HepG2 (cell line): ENCODE data around the gene GTF2A2. TPM values are rescaled to one million over a fixed set of nuclear protein-coding genes. Genes with fewer than 3 reads are reported as not detected.

Experiments used
- BCL6 ChIP-seq: IDR thresholded peaks from 2 replicates; pipeline ENCODE4 v1.6.1; 2016; ENCODE audit warnings: missing genetic modification reagents, missing compliant biosample characterization
- CBX5 ChIP-seq: sonication (generic); formaldehyde crosslinking; IDR thresholded peaks from 2 replicates; pipeline ENCODE4 v1.4.0; 2020; ENCODE audit warnings: missing genetic modification reagents, borderline replicate concordance
- CHD2 ChIP-seq: IDR thresholded peaks from 2 replicates; pipeline ENCODE4 v1.6.1; 2011; ENCODE audit warnings: low read depth, low read length, improper control_type of control experiment
- ETV5 ChIP-seq: IDR thresholded peaks from 2 replicates; pipeline ENCODE4 v1.6.1; 2018; ENCODE audit warnings: missing biosample characterization, missing genetic modification reagents, inconsistent platforms, borderline replicate concordance
- HOXA5 ChIP-seq: sonication (generic); formaldehyde crosslinking; IDR thresholded peaks from 2 replicates; pipeline ENCODE4 v1.4.0; 2020; ENCODE audit warnings: missing genetic modification reagents
- MLLT10 ChIP-seq: sonication (generic); formaldehyde crosslinking; IDR thresholded peaks from 2 replicates; pipeline ENCODE4 v1.4.0; 2020; ENCODE audit warnings: missing genetic modification reagents
- RFXANK ChIP-seq: IDR thresholded peaks from 2 replicates; pipeline ENCODE4 v1.6.1; 2016
- SMC3 ChIP-seq: IDR thresholded peaks from 2 replicates; pipeline ENCODE4 v1.6.1; 2011; ENCODE audit warnings: low read length, improper control_type of control experiment
- ZNF234 ChIP-seq: sonication (generic); formaldehyde crosslinking; conservative IDR thresholded peaks from 2 replicates; pipeline ENCODE4 v1.5.1; 2020; ENCODE audit warnings: mild to moderate bottlenecking, missing genetic modification reagents
- ZNF556 ChIP-seq: sonication (generic); formaldehyde crosslinking; IDR thresholded peaks from 2 replicates; pipeline ENCODE4 v1.4.0; 2020; ENCODE audit warnings: mild to moderate bottlenecking, missing genetic modification reagents, borderline replicate concordance
- ZNF775 ChIP-seq: sonication (generic); formaldehyde crosslinking; IDR thresholded peaks from 2 replicates; pipeline ENCODE4 v1.4.0; 2020; ENCODE audit warnings: missing genetic modification reagents, mild to moderate bottlenecking, moderate library complexity, borderline replicate concordance
- ZNF878 ChIP-seq: sonication (generic); formaldehyde crosslinking; IDR thresholded peaks from 2 replicates; pipeline ENCODE4 v1.8.1; 2023; ENCODE audit warnings: mild to moderate bottlenecking, missing genetic modification reagents, moderate library complexity
- ZSCAN25 ChIP-seq: sonication (generic); formaldehyde crosslinking; IDR thresholded peaks from 2 replicates; pipeline ENCODE4 v1.8.0; 2022; ENCODE audit warnings: mild to moderate bottlenecking, missing genetic modification reagents
- polyA plus RNA-seq, 8 experiments: library from polyadenylated mRNA; depleted of rRNA in 3 of 8; stranded (reverse) in 7 of 8; unstranded in 1 of 8; fragments of >200 nt; fragmentation: Illumina TruSeq in 4 of 8; extraction: Trizol in 4 of 8; gene quantifications; 2 replicates each; pipeline versions ENCODE4 v1.2.1 to v1.2.3, GENCODE V29; 2011 to 2016; ENCODE audit warnings: low read depth in 4 of 8, missing spikeins in 1 of 8, mixed read lengths in 1 of 8; ENCODE audit not compliant: insufficient read depth in 1 of 8
- total RNA-seq, 5 experiments: library from RNA; depleted of rRNA; stranded (reverse); fragments of >200 nt; fragmentation: Illumina TruSeq; extraction: Trizol; gene quantifications; 2 replicates each; pipeline ENCODE4 v1.2.3, GENCODE V29; 2016; ENCODE audit warnings: low read depth in 1 of 5
- TF ChIP-seq, protein P1 (sequence below): sonication (generic); formaldehyde crosslinking; IDR thresholded peaks from 2 replicates; pipeline ENCODE4 v1.8.1; 2023; ENCODE audit warnings: missing genetic modification reagents, inconsistent platforms, borderline replicate concordance
- TF ChIP-seq, protein P2 (sequence below): sonication (generic); formaldehyde crosslinking; IDR thresholded peaks from 2 replicates; pipeline ENCODE4 v1.5.0; 2020; ENCODE audit warnings: missing genetic modification reagents
- TF ChIP-seq, protein P3 (sequence below): sonication (generic); formaldehyde crosslinking; IDR thresholded peaks from 2 replicates; pipeline ENCODE4 v1.4.0; 2020; ENCODE audit warnings: missing genetic modification reagents, borderline replicate concordance
- TF ChIP-seq, protein P4 (sequence below): sonication (generic); formaldehyde crosslinking; IDR thresholded peaks from 2 replicates; pipeline ENCODE4 v1.4.0; 2020; ENCODE audit warnings: low read depth, mild to moderate bottlenecking, missing genetic modification reagents
- TF ChIP-seq, protein P5 (sequence below): sonication (generic); formaldehyde crosslinking; conservative IDR thresholded peaks from 2 replicates; pipeline ENCODE4 v1.4.0; 2020; ENCODE audit warnings: missing genetic modification reagents

Gene GTF2A2
- total and polyA plus RNA-seq, 2 of the 13 experiments (the other 11 are each of a cell fraction or from before 2014, with no cell fraction given), result 24.4 to 106 TPM

DNA sequence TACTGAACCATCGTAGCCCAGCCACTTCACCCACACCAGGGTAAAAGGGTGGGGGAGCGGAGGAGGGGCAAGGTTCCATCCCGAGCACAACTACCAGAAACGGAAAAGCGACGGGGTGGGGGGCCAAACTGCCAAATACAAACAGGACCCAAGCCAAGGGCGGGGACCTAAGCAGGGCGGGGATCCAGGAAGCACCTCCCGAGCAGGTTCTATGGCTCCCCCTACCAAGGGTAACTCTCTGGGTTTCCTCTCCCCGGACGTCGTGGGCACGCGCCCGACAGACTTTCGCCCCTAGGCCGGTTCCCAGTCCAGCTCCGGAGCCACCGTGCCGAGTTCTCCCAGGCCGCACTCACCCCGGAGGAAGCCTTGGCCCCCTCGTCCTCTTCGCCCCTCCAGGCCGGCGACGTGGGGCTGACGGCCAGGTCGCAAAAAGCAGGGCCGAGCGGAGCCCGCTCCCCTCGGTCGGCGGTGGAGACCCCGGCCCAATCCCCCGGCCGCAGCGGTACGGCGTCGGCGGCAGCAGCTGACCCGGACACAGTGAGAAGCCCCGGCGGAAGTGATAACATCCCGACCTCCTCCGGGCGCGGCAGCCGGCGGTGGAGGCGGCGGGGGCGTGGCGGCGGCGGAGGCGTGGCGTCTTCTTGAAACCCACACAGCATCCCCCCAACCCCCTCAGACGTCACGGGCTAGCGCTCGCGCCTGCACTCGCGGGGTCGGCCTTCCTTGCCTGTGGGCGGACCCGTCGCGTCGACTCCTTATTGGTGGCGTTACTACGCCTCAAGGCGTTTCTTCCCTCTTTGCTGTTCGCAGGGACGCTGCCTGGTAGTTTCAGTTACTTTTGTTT lies 31.7 kb upstream of the GTF2A2 start, which contains the start of gene BNIP2 (continued):
- TF ChIP-seq, protein P1, sequence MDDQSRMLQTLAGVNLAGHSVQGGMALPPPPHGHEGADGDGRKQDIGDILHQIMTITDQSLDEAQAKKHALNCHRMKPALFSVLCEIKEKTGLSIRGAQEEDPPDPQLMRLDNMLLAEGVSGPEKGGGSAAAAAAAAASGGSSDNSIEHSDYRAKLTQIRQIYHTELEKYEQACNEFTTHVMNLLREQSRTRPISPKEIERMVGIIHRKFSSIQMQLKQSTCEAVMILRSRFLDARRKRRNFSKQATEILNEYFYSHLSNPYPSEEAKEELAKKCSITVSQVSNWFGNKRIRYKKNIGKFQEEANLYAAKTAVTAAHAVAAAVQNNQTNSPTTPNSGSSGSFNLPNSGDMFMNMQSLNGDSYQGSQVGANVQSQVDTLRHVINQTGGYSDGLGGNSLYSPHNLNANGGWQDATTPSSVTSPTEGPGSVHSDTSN (CRISPR knock-in tag), result no peak
- no peak for TF ChIP-seq ZSCAN25
- TF ChIP-seq ZNF234 (CRISPR knock-in tag), result no peak
- TF ChIP-seq CHD2, result peak; percentile 68; the same call in 1 of the 2 replicates
- peak; percentile 48 for TF ChIP-seq BCL6 (CRISPR knock-in tag)
- TF ChIP-seq, protein P2, sequence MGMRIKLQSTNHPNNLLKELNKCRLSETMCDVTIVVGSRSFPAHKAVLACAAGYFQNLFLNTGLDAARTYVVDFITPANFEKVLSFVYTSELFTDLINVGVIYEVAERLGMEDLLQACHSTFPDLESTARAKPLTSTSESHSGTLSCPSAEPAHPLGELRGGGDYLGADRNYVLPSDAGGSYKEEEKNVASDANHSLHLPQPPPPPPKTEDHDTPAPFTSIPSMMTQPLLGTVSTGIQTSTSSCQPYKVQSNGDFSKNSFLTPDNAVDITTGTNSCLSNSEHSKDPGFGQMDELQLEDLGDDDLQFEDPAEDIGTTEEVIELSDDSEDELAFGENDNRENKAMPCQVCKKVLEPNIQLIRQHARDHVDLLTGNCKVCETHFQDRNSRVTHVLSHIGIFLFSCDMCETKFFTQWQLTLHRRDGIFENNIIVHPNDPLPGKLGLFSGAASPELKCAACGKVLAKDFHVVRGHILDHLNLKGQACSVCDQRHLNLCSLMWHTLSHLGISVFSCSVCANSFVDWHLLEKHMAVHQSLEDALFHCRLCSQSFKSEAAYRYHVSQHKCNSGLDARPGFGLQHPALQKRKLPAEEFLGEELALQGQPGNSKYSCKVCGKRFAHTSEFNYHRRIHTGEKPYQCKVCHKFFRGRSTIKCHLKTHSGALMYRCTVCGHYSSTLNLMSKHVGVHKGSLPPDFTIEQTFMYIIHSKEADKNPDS (CRISPR knock-in tag), result no peak
- peak; percentile 56; the same call in 1 of the 2 replicates for TF ChIP-seq HOXA5 (CRISPR knock-in tag)
- no peak; the same call in 1 of the 2 replicates for TF ChIP-seq ZNF556
- no peak for TF ChIP-seq ZNF878 (CRISPR knock-in tag)
- no peak for TF ChIP-seq RFXANK (CRISPR knock-in tag)
- no peak for TF ChIP-seq ZNF775 (CRISPR knock-in tag)
- TF ChIP-seq MLLT10 (CRISPR knock-in tag), result no peak
- TF ChIP-seq, protein P3, sequence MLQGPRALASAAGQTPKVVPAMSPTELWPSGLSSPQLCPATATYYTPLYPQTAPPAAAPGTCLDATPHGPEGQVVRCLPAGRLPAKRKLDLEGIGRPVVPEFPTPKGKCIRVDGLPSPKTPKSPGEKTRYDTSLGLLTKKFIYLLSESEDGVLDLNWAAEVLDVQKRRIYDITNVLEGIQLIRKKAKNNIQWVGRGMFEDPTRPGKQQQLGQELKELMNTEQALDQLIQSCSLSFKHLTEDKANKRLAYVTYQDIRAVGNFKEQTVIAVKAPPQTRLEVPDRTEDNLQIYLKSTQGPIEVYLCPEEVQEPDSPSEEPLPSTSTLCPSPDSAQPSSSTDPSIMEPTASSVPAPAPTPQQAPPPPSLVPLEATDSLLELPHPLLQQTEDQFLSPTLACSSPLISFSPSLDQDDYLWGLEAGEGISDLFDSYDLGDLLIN (CRISPR knock-in tag), result no peak
- TF ChIP-seq SMC3, result no peak
- no peak; the same call in 1 of the 2 replicates for TF ChIP-seq CBX5 (CRISPR knock-in tag)
- peak; percentile 48; the same call in 1 of the 2 replicates for TF ChIP-seq ETV5 (CRISPR knock-in tag)
- TF ChIP-seq, protein P4, sequence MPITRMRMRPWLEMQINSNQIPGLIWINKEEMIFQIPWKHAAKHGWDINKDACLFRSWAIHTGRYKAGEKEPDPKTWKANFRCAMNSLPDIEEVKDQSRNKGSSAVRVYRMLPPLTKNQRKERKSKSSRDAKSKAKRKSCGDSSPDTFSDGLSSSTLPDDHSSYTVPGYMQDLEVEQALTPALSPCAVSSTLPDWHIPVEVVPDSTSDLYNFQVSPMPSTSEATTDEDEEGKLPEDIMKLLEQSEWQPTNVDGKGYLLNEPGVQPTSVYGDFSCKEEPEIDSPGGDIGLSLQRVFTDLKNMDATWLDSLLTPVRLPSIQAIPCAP (CRISPR knock-in tag), result no peak
- TF ChIP-seq, protein P5, sequence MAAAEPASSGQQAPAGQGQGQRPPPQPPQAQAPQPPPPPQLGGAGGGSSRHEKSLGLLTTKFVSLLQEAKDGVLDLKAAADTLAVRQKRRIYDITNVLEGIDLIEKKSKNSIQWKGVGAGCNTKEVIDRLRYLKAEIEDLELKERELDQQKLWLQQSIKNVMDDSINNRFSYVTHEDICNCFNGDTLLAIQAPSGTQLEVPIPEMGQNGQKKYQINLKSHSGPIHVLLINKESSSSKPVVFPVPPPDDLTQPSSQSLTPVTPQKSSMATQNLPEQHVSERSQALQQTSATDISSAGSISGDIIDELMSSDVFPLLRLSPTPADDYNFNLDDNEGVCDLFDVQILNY (CRISPR knock-in tag), result 0 out of 2 replicates have a peak, but pooled peaks have one; percentile 53
